Type B pancreatic cell (in vitro differentiated cells): ENCODE data around the gene PKIG. TPM values are rescaled to one million over a fixed set of nuclear protein-coding genes. Genes with fewer than 3 reads are reported as not detected.

Experiments used
- DNase-seq: peaks from one replicate; pipeline ENCODE4 v3.0.0; 2021; ENCODE audit warnings: mixed read lengths; ENCODE audit not compliant: unreplicated experiment; ENCODE audit errors: extremely low spot score
- H3K27ac Mint-ChIP-seq: 2 replicates; pipeline ENCODE4 v1.8.0; 2021; ENCODE audit warnings: mild to moderate bottlenecking, mixed read lengths
- H3K27me3 Mint-ChIP-seq: 2 replicates; pipeline ENCODE4 v1.8.0; 2021; ENCODE audit warnings: mixed read lengths
- H3K36me3 Mint-ChIP-seq: 2 replicates; pipeline ENCODE4 v1.8.0; 2021; ENCODE audit warnings: mixed read lengths
- H3K4me1 Mint-ChIP-seq: one replicate; pipeline ENCODE4 v1.8.0; 2021; ENCODE audit warnings: mixed read lengths; ENCODE audit not compliant: unreplicated experiment
- H3K4me3 Mint-ChIP-seq: 2 replicates; pipeline ENCODE4 v1.8.0; 2021; ENCODE audit warnings: mild to moderate bottlenecking, mixed read lengths
- H3K9me3 Mint-ChIP-seq: 2 replicates; pipeline ENCODE4 v1.8.0; 2021; ENCODE audit warnings: mixed read lengths
- CTCF ChIP-seq: fragments of 200-600 bp; sonication (generic); conservative IDR thresholded peaks from 2 replicates; pipeline ENCODE4 v1.5.0; 2021; ENCODE audit warnings: antibody characterized with exemption, mild to moderate bottlenecking
- total RNA-seq: library from RNA; stranded (reverse); gene quantifications from 2 replicates; pipeline ENCODE4 v1.2.1, GENCODE V29; 2021; ENCODE audit warnings: low replicate concordance

PKIG gene
- total RNA-seq, 1 donor from 2014 or later: 24.3 TPM

GRCh38 chr20:44540834-44541233 lies 41.5 kb upstream of the PKIG start:
- DNase-seq: no peak
- TF ChIP-seq CTCF: no peak
- peaks cover 4% of the 10 kb centered on the region for H3K4me1 Mint-ChIP-seq
- H3K9me3 Mint-ChIP-seq: no peaks in the 10 kb centered on the region
- H3K4me3 Mint-ChIP-seq: no peak overlapping the region
- H3K36me3 Mint-ChIP-seq: no peaks in the 10 kb centered on the region
- H3K27me3 Mint-ChIP-seq: no peaks in the 10 kb centered on the region
- no peak overlapping the region for H3K27ac Mint-ChIP-seq

- Mint-ChIP-seq H3K4me1 (peaks cover 4% of the 10 kb centered on the region), H3K4me3 (no peak overlapping the region), H3K9me3 (no peaks in the 10 kb centered on the region), H3K27me3 (no peaks in the 10 kb centered on the region), H3K27ac (no peak overlapping the region), H3K36me3 (no peaks in the 10 kb centered on the region)
- TF ChIP-seq CTCF: no peak
- DNase-seq: no peak
Observed at GRCh38 chr20:44541992-44542391, 40.4 kb upstream of the PKIG start.

GRCh38 chr20:44542890-44543289 lies 39.5 kb upstream of the PKIG start:
- no peaks in the 10 kb centered on the region for H3K36me3 Mint-ChIP-seq
- DNase-seq: no peak
- no peaks in the 10 kb centered on the region for H3K27me3 Mint-ChIP-seq
- H3K4me1 Mint-ChIP-seq: peaks cover 4% of the 10 kb centered on the region
- TF ChIP-seq CTCF: no peak
- no peak overlapping the region for H3K27ac Mint-ChIP-seq
- no peaks in the 10 kb centered on the region for H3K9me3 Mint-ChIP-seq
- H3K4me3 Mint-ChIP-seq: no peak overlapping the region

- DNase-seq: no peak
- Mint-ChIP-seq H3K27ac (no peak overlapping the region), H3K36me3 (no peaks in the 10 kb centered on the region), H3K4me1 (peaks cover 5% of the 10 kb centered on the region), H3K4me3 (no peak overlapping the region), H3K27me3 (no peaks in the 10 kb centered on the region), H3K9me3 (no peaks in the 10 kb centered on the region)
- no peak for TF ChIP-seq CTCF
Observed at GRCh38 chr20:44543358-44543757, 39.0 kb upstream of the PKIG start.

GRCh38 chr20:44544263-44544662 lies 38.1 kb upstream of the PKIG start:
- no peak for TF ChIP-seq CTCF
- H3K4me3 Mint-ChIP-seq: no peak overlapping the region
- no peaks in the 10 kb centered on the region for H3K9me3 Mint-ChIP-seq
- no peak overlapping the region for H3K27ac Mint-ChIP-seq
- peaks cover 10% of the 10 kb centered on the region for H3K4me1 Mint-ChIP-seq
- no peak for DNase-seq
- H3K36me3 Mint-ChIP-seq: no peaks in the 10 kb centered on the region
- no peaks in the 10 kb centered on the region for H3K27me3 Mint-ChIP-seq

GRCh38 chr20:44547419-44547818 lies 35.0 kb upstream of the PKIG start:
- no peak for TF ChIP-seq CTCF
- Mint-ChIP-seq H3K4me3 (no peak overlapping the region), H3K36me3 (no peaks in the 10 kb centered on the region), H3K27me3 (no peaks in the 10 kb centered on the region), H3K9me3 (no peaks in the 10 kb centered on the region), H3K27ac (no peak overlapping the region), H3K4me1 (peaks cover 11% of the 10 kb centered on the region)
- DNase-seq: no peak
